ENCODE measurements around the gene ITPR3.

Gene ITPR3

DNA sequence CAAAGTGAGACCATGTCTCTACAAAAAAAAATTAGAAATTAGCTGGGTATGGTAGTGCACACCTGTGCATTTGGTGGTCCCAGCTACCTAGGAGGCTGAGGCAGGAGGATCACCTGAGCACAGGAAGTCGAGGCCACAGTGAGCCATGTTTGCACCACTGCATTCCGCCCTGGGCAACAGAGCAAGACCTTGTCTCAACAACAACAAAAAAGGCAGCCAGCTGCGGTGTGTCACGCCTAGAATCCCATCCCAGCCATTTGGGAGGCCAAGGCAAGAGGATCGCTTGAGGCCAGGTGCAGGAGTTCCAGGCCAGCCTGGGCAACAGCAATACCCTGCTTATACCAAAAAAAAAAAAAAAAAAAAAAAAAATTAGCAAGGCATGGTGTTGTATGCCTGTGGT lies 39.9 kb upstream of the ITPR3 start:
- no peak overlapping the region for H3K9ac ChIP-seq (ENCODE audit: low read depth, low read length, poor library complexity, severe bottlenecking)
- no peak overlapping the region for H3K4me3 ChIP-seq (ENCODE audit: low read length, poor library complexity, severe bottlenecking)

DNA sequence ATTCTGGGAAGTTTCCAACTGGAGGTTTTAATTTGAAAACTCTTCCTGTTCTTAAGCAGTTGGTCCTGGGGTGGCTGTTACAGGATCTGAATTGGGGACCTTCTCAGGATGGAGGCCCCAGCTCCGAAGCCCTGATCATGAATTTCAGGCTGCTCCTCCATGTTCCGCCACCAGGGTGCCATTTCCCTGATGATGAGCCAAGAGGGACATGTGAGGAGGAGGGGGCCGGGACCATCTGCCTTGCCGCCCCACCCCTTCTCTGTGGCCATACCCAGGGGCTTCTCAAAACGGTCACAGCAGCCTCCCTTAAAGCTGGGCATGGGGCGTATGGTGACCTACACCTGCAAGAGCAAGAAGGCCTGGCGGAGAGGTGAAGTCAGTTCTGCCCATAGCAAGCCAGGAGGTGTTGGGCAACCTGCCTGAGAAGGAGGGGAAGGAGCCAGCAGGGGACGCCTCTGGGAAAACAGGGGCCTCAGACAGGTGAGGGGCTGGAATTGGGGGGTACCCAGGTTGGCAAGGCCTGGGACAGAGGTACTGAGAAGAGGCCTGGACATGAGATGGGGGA lies 37.4 kb upstream of the ITPR3 start:
- TF ChIP-seq CTCF (conservative IDR thresholded peaks at IDR 0.05; ENCODE audit: low read length) (peak; percentile 59), EZH2phosphoT487 (IDR thresholded peaks at IDR 0.05; ENCODE audit: borderline replicate concordance) (no peak)
- H3K27me3 ChIP-seq (ENCODE audit: insufficient read depth, low read length, poor library complexity, severe bottlenecking), result no peaks in the 10 kb centered on the region
- peak overlapping the region; percentile 26 for H3K4me2 ChIP-seq (ENCODE audit: low read depth, low read length, poor library complexity, severe bottlenecking)
- peaks cover 28% of the 10 kb centered on the region for H3K4me1 ChIP-seq (ENCODE audit: insufficient read depth, low read length, poor library complexity, severe bottlenecking)
- H3K36me3 ChIP-seq (ENCODE audit: insufficient read depth, low read length), result no peaks in the 10 kb centered on the region
- H3K79me2 ChIP-seq (ENCODE audit: insufficient read depth, low read length), result peaks cover 25% of the 10 kb centered on the region
- no peak overlapping the region for H2AFZ ChIP-seq (ENCODE audit: low read length)
- no peak overlapping the region for H3K4me3 ChIP-seq (ENCODE audit: low read length, poor library complexity, severe bottlenecking)
- H3K9me2 ChIP-seq (replicated peaks; ENCODE audit: low read depth, low read length), result no peaks in the 10 kb centered on the region
- no peaks in the 10 kb centered on the region for H3K9me3 ChIP-seq (ENCODE audit: insufficient read depth, low read depth, low read length)
- H4K20me1 ChIP-seq (ENCODE audit: insufficient read depth, low read length, poor library complexity, severe bottlenecking), result peaks cover 7% of the 10 kb centered on the region
- H3K9ac ChIP-seq (ENCODE audit: low read depth, low read length, poor library complexity, severe bottlenecking), result no peak overlapping the region
- H3F3A ChIP-seq (ENCODE audit: low read depth), result no peaks in the 10 kb centered on the region

More for the DNA sequence above, 39.9 kb upstream of the ITPR3 start:
- no peaks in the 10 kb centered on the region for H3K9me3 ChIP-seq (ENCODE audit: insufficient read depth, low read depth, low read length)
- H4K20me1 ChIP-seq (ENCODE audit: insufficient read depth, low read length, poor library complexity, severe bottlenecking), result peaks cover 10% of the 10 kb centered on the region
- peaks cover 39% of the 10 kb centered on the region for H3K4me1 ChIP-seq (ENCODE audit: insufficient read depth, low read length, poor library complexity, severe bottlenecking)
- no peaks in the 10 kb centered on the region for H3K36me3 ChIP-seq (ENCODE audit: insufficient read depth, low read length)
- H3K79me2 ChIP-seq (ENCODE audit: insufficient read depth, low read length), result peaks cover 45% of the 10 kb centered on the region
- TF ChIP-seq EZH2phosphoT487 (IDR thresholded peaks at IDR 0.05; ENCODE audit: borderline replicate concordance), result no peak
- TF ChIP-seq CTCF (conservative IDR thresholded peaks at IDR 0.05; ENCODE audit: low read length), result no peak
- H3K9me2 ChIP-seq (replicated peaks; ENCODE audit: low read depth, low read length), result no peaks in the 10 kb centered on the region
- H3K27me3 ChIP-seq (ENCODE audit: insufficient read depth, low read length, poor library complexity, severe bottlenecking), result no peaks in the 10 kb centered on the region
- no peak overlapping the region for H2AFZ ChIP-seq (ENCODE audit: low read length)
- no peak overlapping the region for H3K4me2 ChIP-seq (ENCODE audit: low read depth, low read length, poor library complexity, severe bottlenecking)
- no peaks in the 10 kb centered on the region for H3F3A ChIP-seq (ENCODE audit: low read depth)

DNA sequence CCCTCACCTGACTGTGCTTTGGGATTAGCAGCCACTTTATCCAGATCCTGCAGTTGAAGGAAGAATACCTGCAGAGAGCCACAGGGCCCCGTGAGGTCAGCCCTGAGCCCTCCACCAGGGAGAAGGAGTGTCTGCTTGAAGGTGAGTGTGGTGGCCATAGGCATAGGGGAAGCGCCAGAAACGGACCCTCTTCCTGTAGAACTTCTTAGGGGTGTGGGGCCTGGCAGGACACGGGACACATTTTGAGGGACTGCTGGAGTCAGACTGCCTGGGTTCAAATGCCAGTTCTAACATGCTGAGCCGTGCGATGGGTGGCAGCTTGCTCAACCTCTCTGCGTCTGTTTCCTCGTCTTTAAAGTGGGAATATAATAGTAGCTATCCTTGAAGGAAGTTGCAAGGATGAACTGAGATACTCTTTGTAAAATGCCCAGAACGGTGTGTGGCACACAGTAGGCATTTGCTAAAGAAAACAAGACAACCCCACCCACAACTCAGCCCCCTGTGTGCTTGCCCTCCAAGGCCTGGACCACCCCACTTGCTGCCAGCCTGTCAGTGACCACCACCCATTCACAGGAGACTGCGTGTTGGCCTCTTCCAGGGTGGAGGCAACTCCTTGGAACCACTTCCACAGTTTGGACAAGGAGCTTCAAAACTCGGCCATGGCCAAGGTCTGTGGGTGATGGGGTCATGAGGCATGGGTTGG lies 36.3 kb upstream of the ITPR3 start:
- peaks cover 19% of the 10 kb centered on the region for H3K4me1 ChIP-seq (ENCODE audit: insufficient read depth, low read length, poor library complexity, severe bottlenecking)
- no peaks in the 10 kb centered on the region for H4K20me1 ChIP-seq (ENCODE audit: insufficient read depth, low read length, poor library complexity, severe bottlenecking)
- H3K9me3 ChIP-seq (ENCODE audit: insufficient read depth, low read depth, low read length), result no peaks in the 10 kb centered on the region
- no peaks in the 10 kb centered on the region for H3K9me2 ChIP-seq (replicated peaks; ENCODE audit: low read depth, low read length)
- peak overlapping the region; percentile 89; the same call in 1 of the 2 replicates for H2AFZ ChIP-seq (ENCODE audit: low read length)
- H3F3A ChIP-seq (ENCODE audit: low read depth), result no peaks in the 10 kb centered on the region
- H3K27me3 ChIP-seq (ENCODE audit: insufficient read depth, low read length, poor library complexity, severe bottlenecking), result no peaks in the 10 kb centered on the region
- no peak for TF ChIP-seq CTCF (conservative IDR thresholded peaks at IDR 0.05; ENCODE audit: low read length)
- TF ChIP-seq EZH2phosphoT487 (IDR thresholded peaks at IDR 0.05; ENCODE audit: borderline replicate concordance), result no peak
- H3K9ac ChIP-seq (ENCODE audit: low read depth, low read length, poor library complexity, severe bottlenecking), result peak overlapping the region; percentile 79
- peak overlapping the region; percentile 84 for H3K4me2 ChIP-seq (ENCODE audit: low read depth, low read length, poor library complexity, severe bottlenecking)
- no peaks in the 10 kb centered on the region for H3K36me3 ChIP-seq (ENCODE audit: insufficient read depth, low read length)
- peaks cover 13% of the 10 kb centered on the region; the same call in 1 of the 2 replicates for H3K79me2 ChIP-seq (ENCODE audit: insufficient read depth, low read length)
- H3K4me3 ChIP-seq (ENCODE audit: low read length, poor library complexity, severe bottlenecking), result peak overlapping the region; percentile 72
